GM19372 (cell line): Measurements from ENCODE around the gene CRB2.
"Not testable (repeated sequence)": the region's sequence is repeated elsewhere in the genome, so short reads cannot be mapped to it uniquely, and the experiment has no call there.

ENCODE experiments used
- ATAC-seq: cut with Tn5 transposase; IDR thresholded peaks from one replicate; pipeline ENCODE4 v1.9.1; 2021; ENCODE audit warnings: mild to moderate bottlenecking, low read depth, moderate library complexity; ENCODE audit not compliant: unreplicated experiment

Gene CRB2

DNA sequence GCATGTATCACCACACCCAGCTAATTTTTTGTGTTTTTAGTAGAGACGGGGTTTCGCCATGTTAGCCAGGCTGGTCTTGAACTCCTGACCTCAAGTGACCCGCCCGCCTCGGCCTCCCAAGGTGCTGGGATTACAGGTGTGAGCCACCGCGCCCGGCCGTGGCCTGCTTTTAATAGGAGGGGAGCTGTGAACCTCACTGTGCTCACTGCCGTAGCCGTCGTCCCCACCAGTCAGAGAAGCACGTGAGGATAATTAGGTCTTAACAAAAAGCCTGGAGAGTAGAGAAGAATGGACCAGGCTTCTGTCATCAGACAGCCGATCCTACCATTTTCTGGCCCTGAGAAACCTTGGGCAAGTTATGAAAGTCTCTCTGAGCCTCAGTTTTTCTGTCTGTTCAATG, 42.9 kb downstream of the CRB2 start:
- not testable (repeated sequence) for ATAC-seq

DNA sequence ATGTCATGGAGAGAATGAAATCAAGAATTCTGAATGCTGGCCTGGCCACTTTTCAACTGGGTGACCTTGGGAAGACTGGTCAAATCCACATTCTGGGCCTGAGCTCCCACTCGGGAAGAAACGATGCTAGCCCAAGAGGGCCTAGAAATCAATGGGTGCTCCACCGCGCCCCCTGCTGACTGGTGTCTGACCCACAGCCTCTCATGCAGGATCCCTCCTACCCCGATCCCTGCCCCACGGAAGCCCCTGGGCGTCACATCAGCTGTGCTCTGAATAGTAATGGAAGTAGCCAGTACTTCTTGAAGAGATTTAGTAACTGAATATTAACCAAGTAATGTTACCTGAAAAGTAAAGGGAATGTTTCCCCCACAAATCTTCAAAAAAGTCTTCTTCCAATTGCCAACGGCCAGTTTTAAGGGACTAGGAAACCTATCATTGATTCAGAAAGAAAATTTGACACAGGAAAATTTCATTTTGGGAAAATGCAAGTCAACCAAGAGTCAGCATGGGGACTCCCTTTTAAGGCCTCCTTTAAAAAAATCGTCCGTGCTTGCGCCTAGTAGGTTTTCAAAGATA, 43.9 kb downstream of the CRB2 start:
- no peak for ATAC-seq

- ATAC-seq: no peak
These were observed 45.0 kb downstream of the CRB2 start for GRCh38 chr9:123400926-123401503.

- no peak for ATAC-seq
These were observed 46.0 kb downstream of the CRB2 start for GRCh38 chr9:123401879-123402513.

DNA sequence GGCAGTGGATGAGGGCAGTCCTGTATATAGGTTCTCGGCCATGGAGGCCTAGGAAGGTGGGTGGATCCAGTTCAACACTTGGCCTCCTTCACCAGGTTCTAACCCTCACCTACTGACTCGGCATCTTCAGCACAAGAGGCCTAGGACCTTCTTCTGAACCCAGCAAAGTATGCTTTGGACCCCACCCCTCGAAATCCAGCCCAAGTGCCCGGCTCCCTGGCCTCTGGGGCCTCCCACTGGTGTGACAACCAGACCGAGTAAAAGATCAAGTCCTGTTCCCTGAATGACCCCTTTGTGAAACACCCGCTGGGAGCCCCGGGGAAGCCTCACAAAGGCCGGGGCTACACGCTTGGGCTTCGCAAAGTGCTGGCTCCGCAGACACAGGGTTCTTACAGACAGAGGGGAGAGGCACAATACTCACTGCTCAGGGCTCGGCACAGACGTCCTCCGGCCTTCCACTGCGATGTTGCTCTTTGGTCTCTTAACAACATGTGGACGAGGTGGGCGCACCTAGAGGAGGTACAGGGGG, 47.0 kb downstream of the CRB2 start:
- no peak for ATAC-seq

GRCh38 chr9:123406016-123406415, 50.0 kb downstream of the CRB2 start:
- ATAC-seq: no peak

- ATAC-seq: no peak
These were observed 50.8 kb downstream of the CRB2 start for GRCh38 chr9:123406691-123407216.

DNA sequence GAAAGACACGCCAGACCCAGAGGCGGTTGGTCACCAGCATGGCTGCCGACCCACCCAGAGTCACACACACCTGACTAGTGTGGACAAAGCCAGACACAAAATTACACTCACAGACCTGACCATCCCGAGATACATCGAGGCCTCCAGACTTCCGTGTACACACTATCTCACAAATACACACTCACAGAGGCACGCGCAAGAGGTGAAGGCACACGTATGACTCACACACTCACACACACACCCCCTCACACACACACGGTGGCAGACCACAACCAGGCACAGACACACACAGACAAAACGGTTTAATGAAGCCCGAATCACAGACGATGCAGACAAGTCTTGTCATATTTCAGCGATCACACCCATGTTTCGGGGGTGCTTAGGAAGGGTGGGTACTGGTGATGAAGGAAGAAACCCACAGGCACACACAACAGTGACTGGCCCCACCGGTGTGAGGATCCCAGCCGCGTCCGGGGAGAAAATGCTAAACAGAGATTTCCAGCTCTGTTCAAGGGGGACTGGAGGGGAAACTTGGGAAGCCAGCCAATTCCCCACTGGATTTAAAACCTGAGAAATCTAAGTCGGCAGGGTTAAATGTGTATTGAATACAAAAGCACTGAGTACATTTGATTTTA, 51.3 kb downstream of the CRB2 start:
- ATAC-seq: no peak

DNA sequence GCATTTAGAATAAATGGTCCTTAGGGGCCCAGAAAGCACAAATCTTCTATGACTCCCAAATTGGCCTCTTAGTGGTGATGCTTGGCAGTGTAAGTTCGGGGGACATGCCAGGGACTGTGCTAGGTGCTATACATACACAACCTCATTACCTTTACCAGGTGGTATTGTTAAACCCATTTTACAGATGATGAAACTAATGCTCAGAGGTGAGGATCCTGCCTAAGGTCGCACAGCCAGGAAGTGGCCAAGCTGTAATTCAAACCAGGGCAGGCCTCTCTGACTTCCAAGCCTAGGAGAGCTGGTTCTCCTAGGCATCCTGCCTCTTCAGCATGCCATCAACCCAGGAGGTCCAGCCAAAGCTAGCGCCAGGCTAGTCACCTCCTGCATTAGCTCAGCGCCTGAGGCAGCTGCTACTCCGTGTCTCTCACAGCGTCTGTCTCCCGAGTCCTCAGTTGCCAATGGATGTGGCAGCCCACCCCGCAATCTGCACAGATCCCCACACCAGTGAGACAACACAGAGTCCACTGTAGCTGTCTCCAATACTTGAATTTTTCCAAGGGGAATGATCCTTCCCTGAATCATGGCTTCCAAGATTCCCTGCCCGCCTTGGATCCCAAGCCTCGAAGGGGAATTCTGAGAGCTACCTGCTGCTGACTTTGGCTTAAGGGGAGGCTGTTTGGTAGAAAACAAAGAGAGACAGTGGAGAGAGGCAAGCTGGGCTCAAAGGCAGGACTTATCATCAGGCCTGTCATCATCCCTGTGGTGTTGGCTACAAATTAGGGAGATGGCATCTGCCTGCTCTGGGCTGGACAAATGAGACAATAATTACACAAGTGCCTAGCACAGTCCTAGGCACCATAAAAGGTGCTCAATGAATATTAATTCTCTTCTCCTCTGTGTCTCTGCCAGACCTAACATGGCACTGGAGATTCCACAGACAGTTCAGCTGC, 52.6 kb downstream of the CRB2 start:
- ATAC-seq: no peak

- no peak for ATAC-seq
These were observed 54.4 kb downstream of the CRB2 start for GRCh38 chr9:123410281-123410910.

DNA sequence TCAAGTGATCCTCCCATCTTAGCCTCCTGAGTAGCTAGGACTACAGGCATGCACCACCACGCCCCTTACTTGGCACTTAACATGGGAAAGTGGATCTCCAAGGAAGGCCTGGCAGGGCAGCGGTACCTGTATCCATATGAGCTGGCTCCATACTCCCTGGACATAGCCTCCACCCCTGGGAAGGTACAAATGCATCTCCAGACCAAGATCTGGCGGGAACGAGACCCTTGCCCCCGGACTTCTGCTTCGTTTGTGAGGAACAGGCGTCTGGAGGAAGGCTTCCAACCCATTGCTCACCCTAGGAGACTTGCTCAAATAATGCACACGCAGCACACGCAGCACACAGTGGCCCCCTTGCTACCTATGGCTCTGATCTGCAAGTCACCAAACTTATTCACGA, 55.2 kb downstream of the CRB2 start:
- ATAC-seq: no peak

- ATAC-seq: no peak
These were observed 55.6 kb downstream of the CRB2 start for GRCh38 chr9:123411636-123412035.

- no peak for ATAC-seq
These were observed 56.3 kb downstream of the CRB2 start for GRCh38 chr9:123412171-123412820.

DNA sequence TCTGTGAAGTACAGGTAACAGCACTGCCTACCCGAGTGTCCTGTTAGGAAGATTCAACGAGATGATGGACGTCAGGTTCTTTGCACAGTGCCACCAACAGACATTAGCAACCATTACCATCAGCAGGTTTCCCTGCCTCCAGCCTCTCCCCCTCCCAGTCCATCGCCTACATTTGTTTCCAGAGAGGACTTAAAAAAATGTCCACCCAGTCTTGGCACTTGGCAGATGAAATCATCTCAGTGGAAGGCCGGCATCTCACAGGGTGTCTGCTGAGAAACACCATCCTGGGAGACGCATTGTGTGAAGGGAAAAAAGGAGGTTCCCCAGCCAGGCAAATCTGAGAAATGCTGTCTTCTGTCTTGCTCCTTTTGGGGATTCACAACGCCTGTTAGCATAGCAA, 58.2 kb downstream of the CRB2 start:
- no peak for ATAC-seq

- ATAC-seq: no peak
These were observed 59.2 kb downstream of the CRB2 start for GRCh38 chr9:123414936-123415930.

DNA sequence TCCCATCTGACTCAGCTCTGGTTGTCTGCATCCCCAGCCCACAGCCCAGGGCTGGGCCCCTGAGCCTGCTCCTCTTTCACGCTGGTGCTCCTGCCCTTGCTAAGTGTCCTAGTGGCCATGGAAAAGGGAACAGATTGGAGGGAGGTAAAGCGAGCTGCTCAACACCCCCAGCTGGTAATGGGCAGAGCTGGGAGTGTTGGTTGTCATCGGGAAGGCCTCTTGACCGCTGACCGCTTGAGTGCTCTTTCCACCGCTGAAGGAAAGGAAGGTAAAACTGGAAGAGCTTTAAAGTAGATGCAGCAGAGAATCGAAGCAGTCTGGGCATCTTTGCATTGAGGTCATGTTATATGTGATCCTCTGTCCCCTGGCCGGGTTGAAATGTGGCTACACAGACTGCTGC, 60.2 kb downstream of the CRB2 start:
- no peak for ATAC-seq

DNA sequence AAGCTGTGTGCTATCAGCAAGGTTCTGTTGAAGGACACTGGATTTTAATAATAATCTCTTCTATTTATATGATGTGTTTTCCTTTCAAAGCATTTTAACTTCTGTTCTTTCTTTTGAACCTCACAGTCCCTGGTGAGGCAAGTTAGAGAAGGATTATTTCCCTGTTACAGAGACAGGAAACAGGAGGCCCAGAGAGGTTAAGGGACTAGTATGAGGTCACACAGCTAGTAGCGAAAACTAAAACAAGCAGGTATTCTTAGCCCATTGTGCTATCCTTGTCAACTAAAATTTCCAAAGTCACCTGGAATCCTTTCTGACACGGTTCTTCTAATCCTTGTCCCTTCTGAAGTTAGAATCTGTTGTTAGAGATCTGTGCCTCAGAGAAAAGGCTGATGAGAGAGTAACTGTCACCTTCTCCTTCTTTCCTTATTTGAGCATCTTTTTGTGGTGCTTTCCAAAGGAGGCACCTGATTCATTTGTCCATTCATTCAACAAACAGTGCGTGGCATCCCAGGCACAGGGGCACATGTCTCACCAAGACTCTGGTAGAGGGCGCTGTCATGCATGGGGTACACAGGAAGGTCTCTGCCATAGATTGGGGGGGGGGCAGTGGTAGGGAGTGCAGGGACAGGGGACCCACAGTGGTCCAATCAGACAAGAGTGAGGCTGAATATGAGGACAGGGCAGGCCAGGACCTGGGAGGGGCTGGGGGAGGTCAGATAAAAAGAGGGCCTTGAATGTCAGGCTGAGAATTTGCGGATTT, 61.5 kb downstream of the CRB2 start:
- no peak for ATAC-seq
